GDM1 (cell line): Measurements from ENCODE around the gene MAP4K1.
"Not testable (repeated sequence)": the region's sequence is repeated elsewhere in the genome, so short reads cannot be mapped to it uniquely, and the experiment has no call there.

Experiments used
- DNase-seq: peaks from one replicate; lab custom pipeline; 2025; lab: John Stamatoyannopoulos, UW

The MAP4K1 gene

GRCh38 chr19:38650911-38651584 is 33.3 kb upstream of the MAP4K1 start:
- no peak for DNase-seq

GRCh38 chr19:38650172-38650775 is 32.5 kb upstream of the MAP4K1 start:
- no peak for DNase-seq

GRCh38 chr19:38649305-38650171 is 31.8 kb upstream of the MAP4K1 start:
- no peak for DNase-seq

- DNase-seq: no peak
These were observed 31.1 kb upstream of the MAP4K1 start for GRCh38 chr19:38648769-38649304.

GRCh38 chr19:38647966-38648768 is 30.4 kb upstream of the MAP4K1 start:
- DNase-seq: no peak

GRCh38 chr19:38647368-38647965 is 29.7 kb upstream of the MAP4K1 start, which contains the start of gene ACTN4:
TSS of gene ACTN4 (plus strand) at chr19:38647649. CDS start at chr19:38647746, 97 bp downstream.
- peak; percentile 97 for DNase-seq

GRCh38 chr19:38644719-38645118 is 27.0 kb upstream of the MAP4K1 start:
- DNase-seq: no peak

- DNase-seq: no peak
These were observed 24.4 kb upstream of the MAP4K1 start for GRCh38 chr19:38642176-38642575.

GRCh38 chr19:38640368-38640767 is 22.6 kb upstream of the MAP4K1 start:
- DNase-seq: no peak

- no peak for DNase-seq
These were observed 21.9 kb upstream of the MAP4K1 start for GRCh38 chr19:38639679-38640078.

- DNase-seq: no peak
These were observed 20.7 kb upstream of the MAP4K1 start for GRCh38 chr19:38638461-38638860.

GRCh38 chr19:38635483-38636399 is 18.0 kb upstream of the MAP4K1 start:
- no peak for DNase-seq

- DNase-seq: peak; percentile 30
These were observed 17.2 kb upstream of the MAP4K1 start for GRCh38 chr19:38634757-38635482.

GRCh38 chr19:38632476-38633213 is 14.9 kb upstream of the MAP4K1 start:
- DNase-seq: no peak

GRCh38 chr19:38631811-38632475 is 14.2 kb upstream of the MAP4K1 start:
- DNase-seq: not testable (repeated sequence)

- not testable (repeated sequence) for DNase-seq
These were observed 13.5 kb upstream of the MAP4K1 start for GRCh38 chr19:38631301-38631700.

GRCh38 chr19:38629568-38629967 is 11.8 kb upstream of the MAP4K1 start:
- DNase-seq: no peak

GRCh38 chr19:38626401-38626800 is 8.6 kb upstream of the MAP4K1 start:
- DNase-seq: no peak
